Activated B cell treated with CpG ODN at 0.5 μM for 24 hours (primary cell): ENCODE data around the gene DBN1. TPM values are rescaled to one million over a fixed set of nuclear protein-coding genes. Genes with fewer than 3 reads are reported as not detected.

Experiments used
- ATAC-seq: fragments of 200-7000 bp; cut with Tn5 transposase; one replicate; pipeline ENCODE4 v1.10.0; 2021; ENCODE audit warnings: low read depth, mild to moderate bottlenecking, moderate library complexity
- CTCF ChIA-PET: fragments of 350-600 bp; sonication (Branson Sonifier 250); formaldehyde crosslinking; loops from one replicate; lab custom pipeline; 2021; ENCODE audit warnings: antibody characterized with exemption; lab: Charles Lee
- POLR2A ChIA-PET: fragments of 350-600 bp; sonication (Branson Sonifier 250); formaldehyde crosslinking; loops from one replicate; lab custom pipeline; 2021; ENCODE audit warnings: antibody characterized with exemption; lab: Charles Lee
- DNase-seq: peaks from one replicate; pipeline ENCODE4 v3.0.0; 2022
- H3K27ac Mint-ChIP-seq: one replicate; pipeline ENCODE4 v1.8.0; 2020; ENCODE audit warnings: mixed read lengths
- H3K27me3 Mint-ChIP-seq: one replicate; pipeline ENCODE4 v1.8.0; 2021; ENCODE audit warnings: mixed read lengths
- H3K36me3 Mint-ChIP-seq: one replicate; pipeline ENCODE4 v1.8.0; 2021; ENCODE audit warnings: low read depth, mixed read lengths
- H3K4me1 Mint-ChIP-seq: one replicate; pipeline ENCODE4 v1.8.0; 2021; ENCODE audit warnings: mixed read lengths
- H3K4me3 Mint-ChIP-seq: one replicate; pipeline ENCODE4 v1.8.0; 2020; ENCODE audit warnings: mild to moderate bottlenecking, mixed read lengths
- H3K9me3 Mint-ChIP-seq: one replicate; pipeline ENCODE4 v1.8.0; 2020; ENCODE audit warnings: mixed read lengths
- intact Hi-C: fragments of 100-400 bp; cut with micrococcal nuclease; formaldehyde crosslinking; loops from one replicate; pipeline ENCODE4 v1.15.1; 2024
- total RNA-seq: library from RNA; stranded (reverse); gene quantifications from 2 replicates; pipeline ENCODE4 v1.2.3, GENCODE V29; 2022
- TF ChIP-seq, protein P1 (sequence below): fragments of 200-600 bp; IDR thresholded peaks from one replicate; pipeline ENCODE4 v1.8.0; 2022; ENCODE audit warnings: antibody characterized with exemption, mild to moderate bottlenecking

DBN1 gene
- total RNA-seq, 1 donor from 2014 or later = 3.9 TPM

- Mint-ChIP-seq H3K9me3 (no peaks in the 10 kb centered on the region), H3K27ac (no peak overlapping the region), H3K4me1 (peaks cover 67% of the 10 kb centered on the region), H3K27me3 (no peaks in the 10 kb centered on the region), H3K4me3 (no peak overlapping the region), H3K36me3 (peaks cover 37% of the 10 kb centered on the region)
- ATAC-seq (no peak), DNase-seq (no peak)
- TF ChIP-seq, protein P1, sequence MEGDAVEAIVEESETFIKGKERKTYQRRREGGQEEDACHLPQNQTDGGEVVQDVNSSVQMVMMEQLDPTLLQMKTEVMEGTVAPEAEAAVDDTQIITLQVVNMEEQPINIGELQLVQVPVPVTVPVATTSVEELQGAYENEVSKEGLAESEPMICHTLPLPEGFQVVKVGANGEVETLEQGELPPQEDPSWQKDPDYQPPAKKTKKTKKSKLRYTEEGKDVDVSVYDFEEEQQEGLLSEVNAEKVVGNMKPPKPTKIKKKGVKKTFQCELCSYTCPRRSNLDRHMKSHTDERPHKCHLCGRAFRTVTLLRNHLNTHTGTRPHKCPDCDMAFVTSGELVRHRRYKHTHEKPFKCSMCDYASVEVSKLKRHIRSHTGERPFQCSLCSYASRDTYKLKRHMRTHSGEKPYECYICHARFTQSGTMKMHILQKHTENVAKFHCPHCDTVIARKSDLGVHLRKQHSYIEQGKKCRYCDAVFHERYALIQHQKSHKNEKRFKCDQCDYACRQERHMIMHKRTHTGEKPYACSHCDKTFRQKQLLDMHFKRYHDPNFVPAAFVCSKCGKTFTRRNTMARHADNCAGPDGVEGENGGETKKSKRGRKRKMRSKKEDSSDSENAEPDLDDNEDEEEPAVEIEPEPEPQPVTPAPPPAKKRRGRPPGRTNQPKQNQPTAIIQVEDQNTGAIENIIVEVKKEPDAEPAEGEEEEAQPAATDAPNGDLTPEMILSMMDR = no peak
- intact Hi-C loops = loop anchor here (10.0 kb wide), 1 partner anchor 389 kb away; no protein-coding TSS in a partner anchor
- ChIA-PET CTCF (interaction anchor here (1.4 to 4.1 kb wide), 2 partner anchors 99 to 114 kb away, joined by 3 to 36 read pairs; no protein-coding TSS in a partner anchor), POLR2A (interaction anchor here (0.6 to 0.8 kb wide), 2 partner anchors 28 to 48 kb away, joined by 3 to 4 read pairs; no protein-coding TSS in a partner anchor)
These were observed 30.1 kb upstream of the DBN1 start for GRCh38 chr5:177503351-177504085.

DNA sequence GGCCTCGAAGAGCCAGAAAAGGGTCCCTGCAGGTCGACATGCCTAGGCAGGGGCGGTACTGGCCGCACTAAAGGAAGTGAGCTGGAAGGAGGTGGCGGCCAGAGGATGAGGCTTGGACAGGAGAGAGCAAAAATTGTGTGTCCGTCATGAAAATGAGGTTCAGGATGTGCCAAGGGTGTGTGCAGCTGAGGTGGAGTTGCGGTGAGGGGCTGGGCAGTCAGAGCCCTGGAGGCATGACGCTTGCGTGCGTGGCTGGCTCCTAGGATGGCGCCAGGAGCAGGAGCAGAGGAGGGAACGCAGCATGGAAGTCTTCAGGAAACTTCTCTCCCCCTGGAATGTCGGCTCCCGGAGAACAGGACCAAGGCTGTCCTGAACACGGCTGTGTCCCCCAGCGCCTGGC, 29.5 kb upstream of the DBN1 start:
- no peak for ATAC-seq
- no peak overlapping the region for H3K4me3 Mint-ChIP-seq
- POLR2A ChIA-PET = interaction anchor here (0.8 kb wide), 1 partner anchor 48 kb away, joined by 3 read pairs; no protein-coding TSS in a partner anchor

DNA sequence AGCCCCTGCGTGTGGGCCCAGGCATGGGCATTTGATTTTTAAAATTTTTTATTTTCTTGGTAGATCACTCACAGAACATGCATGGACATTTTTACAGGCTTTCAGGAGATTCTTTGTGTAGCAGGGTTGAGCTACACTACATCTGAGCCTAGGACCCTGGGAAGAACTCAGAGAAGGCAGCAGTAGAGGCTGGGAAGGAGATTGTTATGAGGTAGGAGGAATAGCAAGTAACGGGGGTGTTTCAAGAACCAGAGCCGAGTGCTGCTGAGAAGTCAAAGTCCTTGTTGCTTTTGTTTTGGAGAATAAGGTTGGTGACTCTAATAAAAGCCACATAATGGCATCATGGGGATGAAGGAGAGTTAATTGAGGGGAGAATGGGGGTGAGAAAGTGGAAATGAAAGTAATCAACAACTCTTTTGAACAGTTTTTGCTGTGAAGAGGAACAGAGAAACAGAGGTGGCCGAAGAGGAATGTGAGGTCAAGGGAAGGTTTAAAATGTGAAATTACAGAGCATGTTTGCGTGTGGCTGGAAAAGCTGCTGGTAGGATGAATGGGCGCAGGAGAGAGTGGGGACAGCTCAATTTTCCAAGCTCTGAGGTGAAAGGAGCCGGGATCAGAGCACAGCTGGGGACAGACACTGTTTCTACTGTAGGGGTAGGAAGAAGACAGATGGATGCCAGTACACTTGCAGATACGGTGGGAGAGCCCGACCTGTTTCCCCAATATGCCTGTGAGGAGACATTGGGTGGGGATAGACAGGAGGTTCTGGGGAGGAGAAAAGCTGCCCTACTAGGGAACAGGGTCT, 28.6 kb upstream of the DBN1 start:
- H3K27ac Mint-ChIP-seq = peak overlapping the region; percentile 73
- ChIA-PET POLR2A (interaction anchor here (1.0 to 1.6 kb wide), 3 partner anchors 30 to 55 kb away, joined by 3 to 4 read pairs (median 3); no protein-coding TSS in a partner anchor), CTCF (interaction anchor here (0.9 to 4.1 kb wide), 14 partner anchors 8 to 184 kb away, joined by 3 to 36 read pairs (median 6); partner anchors contain the start of genes DDX41 and DOK3)
- DNase-seq (no peak), ATAC-seq (no peak)
- TF ChIP-seq, protein P1 = no peak
- H3K4me1 Mint-ChIP-seq = peaks cover 62% of the 10 kb centered on the region
- H3K36me3 Mint-ChIP-seq = peaks cover 28% of the 10 kb centered on the region
- intact Hi-C loops = loop anchor here (1.0 to 10.0 kb wide), 4 partner anchors 46 to 387 kb away; no protein-coding TSS in a partner anchor
- H3K27me3 Mint-ChIP-seq = peaks cover 2% of the 10 kb centered on the region
- H3K9me3 Mint-ChIP-seq = no peaks in the 10 kb centered on the region
- peak overlapping the region; percentile 54 for H3K4me3 Mint-ChIP-seq

More for the DNA sequence above, 29.5 kb upstream of the DBN1 start:
- Mint-ChIP-seq H3K9me3 (no peaks in the 10 kb centered on the region), H3K27ac (peak overlapping the region; percentile 73), H3K4me1 (peaks cover 68% of the 10 kb centered on the region), H3K27me3 (peaks cover under 1% of the 10 kb centered on the region), H3K36me3 (peaks cover 36% of the 10 kb centered on the region)
- DNase-seq = no peak
- CTCF ChIA-PET = interaction anchor here (1.4 to 4.1 kb wide), 6 partner anchors 13 to 113 kb away, joined by 3 to 36 read pairs (median 16); partner anchors contain the start of gene DDX41
- intact Hi-C loops = loop anchor here (10.0 kb wide), 1 partner anchor 388 kb away; no protein-coding TSS in a partner anchor
- TF ChIP-seq, protein P1 = no peak

GRCh38 chr5:177500685-177501522, 27.5 kb upstream of the DBN1 start:
- peak overlapping the region; percentile 39 for H3K4me3 Mint-ChIP-seq
- TF ChIP-seq, protein P1 = peak; percentile 96
- POLR2A ChIA-PET = interaction anchor here (0.8 to 1.6 kb wide), 4 partner anchors 9 to 54 kb away, joined by 3 to 4 read pairs (median 4); no protein-coding TSS in a partner anchor
- H3K27me3 Mint-ChIP-seq = peaks cover 2% of the 10 kb centered on the region
- no peak overlapping the region for H3K27ac Mint-ChIP-seq
- peaks cover 66% of the 10 kb centered on the region for H3K4me1 Mint-ChIP-seq
- peaks cover 24% of the 10 kb centered on the region for H3K36me3 Mint-ChIP-seq
- intact Hi-C loops = loop anchor here (1.0 to 10.0 kb wide), 4 partner anchors 45 to 386 kb away; no protein-coding TSS in a partner anchor
- ATAC-seq (peak; percentile 19), DNase-seq (peak; percentile 77)
- CTCF ChIA-PET = interaction anchor here (0.7 to 4.1 kb wide), 16 partner anchors 9 to 183 kb away, joined by 3 to 36 read pairs (median 4); partner anchors contain the start of genes DDX41 and DOK3
- no peaks in the 10 kb centered on the region for H3K9me3 Mint-ChIP-seq
